PFSK-1 (cell line): ENCODE measurements around the gene EIF4EBP2.

Source experiments
- POLR2AphosphoS5 ChIP-seq: IDR thresholded peaks from 2 replicates; pipeline ENCODE4 v1.6.1; 2012; ENCODE audit warnings: low read depth, mild to moderate bottlenecking, control low read depth, low read length, moderate library complexity
- TAF1 ChIP-seq: IDR thresholded peaks from 2 replicates; pipeline ENCODE4 v1.6.1; 2012; ENCODE audit warnings: low read length, control low read depth, borderline replicate concordance; ENCODE audit not compliant: insufficient read depth

- TF ChIP-seq TAF1 (no peak), POLR2AphosphoS5 (no peak)
Observed at GRCh38 chr10:70360215-70360614, 43.7 kb upstream of the EIF4EBP2 start.
